GM18498 (cell line): ENCODE data around the gene PHACTR2.
A peak's percentile ranks its signal among the peaks of the same experiment; 100 is the strongest.
"Not testable (repeated sequence)": the region's sequence is repeated elsewhere in the genome, so short reads cannot be mapped to it uniquely, and the experiment has no call there.

ENCODE experiments used
- ATAC-seq: cut with Tn5 transposase; IDR thresholded peaks from one replicate; pipeline ENCODE4 v1.9.1; 2021; ENCODE audit warnings: mild to moderate bottlenecking, moderate library complexity; ENCODE audit not compliant: unreplicated experiment

PHACTR2 gene

DNA sequence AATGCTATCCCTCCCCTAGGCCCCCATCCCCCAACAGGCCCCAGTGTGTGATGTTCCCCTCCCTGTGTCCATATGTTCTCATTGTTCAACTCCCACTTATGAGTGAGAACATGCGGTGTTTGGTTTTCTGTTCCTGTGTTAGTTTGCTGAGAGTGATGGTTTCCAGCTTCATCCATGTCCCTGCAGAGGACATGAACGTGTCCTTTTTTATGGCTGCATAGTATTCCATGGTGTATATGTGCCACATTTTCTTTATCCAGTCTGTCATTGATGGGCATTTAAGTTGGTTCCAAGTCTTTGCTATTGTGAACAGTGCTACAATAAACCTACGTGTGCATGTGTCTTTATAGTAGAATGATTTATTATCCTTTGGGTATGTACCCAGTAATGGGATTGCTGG is 173.9 kb downstream of the PHACTR2 start:
- ATAC-seq, result not testable (repeated sequence)

DNA sequence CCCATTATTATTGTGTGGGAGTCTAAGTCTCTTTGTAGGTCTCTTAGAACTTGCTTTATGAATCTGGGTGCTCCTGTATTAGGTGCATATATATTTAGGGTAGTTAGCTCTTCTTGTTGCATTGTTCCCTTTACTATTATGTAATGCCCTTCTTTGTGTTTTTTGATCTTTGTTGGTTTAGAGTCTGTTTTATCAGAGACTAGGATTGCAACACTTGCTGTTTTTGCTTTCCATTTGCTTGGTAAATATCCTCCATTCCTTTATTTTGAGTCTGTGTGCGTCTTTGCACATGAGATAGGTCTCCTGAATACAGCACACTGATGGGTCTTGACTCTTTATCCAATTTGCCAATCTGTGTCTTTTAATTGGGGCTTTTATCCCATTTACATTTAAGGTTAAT is 177.3 kb downstream of the PHACTR2 start:
- not testable (repeated sequence) for ATAC-seq

GRCh38 chr6:143856762-143857161 is 179.0 kb downstream of the PHACTR2 start:
- ATAC-seq, result not testable (repeated sequence)

DNA sequence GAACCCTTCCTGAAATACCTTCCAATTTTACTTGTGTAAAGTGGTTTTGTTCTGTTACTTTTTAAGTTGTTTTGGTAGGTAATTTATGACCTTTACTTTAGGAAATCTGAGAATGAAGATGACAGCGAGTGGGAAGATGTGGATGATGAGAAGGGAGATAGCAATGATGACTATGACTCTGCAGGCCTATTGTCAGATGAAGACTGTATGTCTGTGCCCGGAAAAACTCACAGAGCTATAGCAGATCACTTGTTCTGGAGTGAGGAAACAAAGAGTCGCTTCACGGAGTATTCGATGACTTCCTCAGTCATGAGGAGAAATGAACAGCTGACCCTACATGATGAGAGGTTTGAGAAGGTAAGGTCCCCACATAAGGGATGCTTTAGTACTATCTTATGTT is 179.9 kb downstream of the PHACTR2 start:
- ATAC-seq, result no peak

GRCh38 chr6:143859891-143860660 is 182.3 kb downstream of the PHACTR2 start:
- ATAC-seq, result no peak

- no peak for ATAC-seq
Observed at GRCh38 chr6:143863771-143864170, 186.0 kb downstream of the PHACTR2 start.

- ATAC-seq, result no peak
Observed at GRCh38 chr6:143864234-143864633, 186.5 kb downstream of the PHACTR2 start, which contains the start of gene ZC2HC1B. ZC2HC1B (plus strand) TSS chr6:143864474; CDS start chr6:143864540, 66 bp downstream.

- ATAC-seq, result no peak
Observed at GRCh38 chr6:143867236-143867635, 189.5 kb downstream of the PHACTR2 start.

DNA sequence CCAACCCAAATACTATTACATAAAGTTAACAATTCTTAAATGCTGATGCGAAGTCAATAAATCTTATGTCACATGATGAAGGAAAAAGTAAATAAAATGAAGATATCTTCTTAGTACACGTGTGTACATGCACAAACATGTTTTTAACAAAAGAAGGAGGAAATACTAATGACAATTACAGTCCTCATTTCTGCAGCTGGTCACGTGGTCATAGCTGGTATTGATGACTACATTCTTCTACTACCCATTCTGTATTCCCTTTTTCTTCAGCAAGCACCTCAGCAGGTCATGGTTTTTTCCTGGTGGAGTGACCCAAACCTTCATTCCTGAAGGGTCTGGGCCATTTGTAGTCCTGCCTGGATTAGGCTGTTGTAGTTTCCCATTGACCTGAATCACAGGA is 191.0 kb downstream of the PHACTR2 start:
- not testable (repeated sequence) for ATAC-seq

DNA sequence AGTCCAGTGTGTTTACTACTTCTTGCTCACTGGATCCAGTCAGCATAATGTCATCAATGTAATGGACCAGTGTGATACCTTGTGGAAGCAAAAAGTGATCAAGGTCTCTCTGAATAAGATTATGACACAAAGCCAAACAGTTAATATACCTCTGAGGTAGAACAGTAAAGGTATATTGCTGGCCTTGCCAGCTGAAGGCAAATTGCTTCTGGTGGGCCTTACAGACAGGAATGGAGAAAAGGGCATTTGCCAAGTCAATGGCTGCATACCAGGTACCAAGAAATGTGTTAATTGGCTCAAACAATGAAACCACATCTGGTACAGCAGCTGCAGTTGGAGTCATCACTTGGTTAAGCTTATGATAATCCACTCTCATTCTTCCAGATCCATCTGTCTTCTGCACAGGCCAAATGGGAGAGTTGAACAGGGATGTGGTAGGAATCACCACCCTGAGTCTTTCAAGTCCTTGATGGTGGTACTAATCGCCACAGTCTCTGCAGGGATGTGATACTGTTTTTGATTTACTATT is 193.5 kb downstream of the PHACTR2 start:
- ATAC-seq, result not testable (repeated sequence)

GRCh38 chr6:143872201-143872600 is 194.4 kb downstream of the PHACTR2 start:
- ATAC-seq, result peak; percentile 89

- ATAC-seq, result not testable (repeated sequence)
Observed at GRCh38 chr6:143873600-143873999, 195.8 kb downstream of the PHACTR2 start.

- ATAC-seq, result not testable (repeated sequence)
Observed at GRCh38 chr6:143874503-143874902, 196.7 kb downstream of the PHACTR2 start.

DNA sequence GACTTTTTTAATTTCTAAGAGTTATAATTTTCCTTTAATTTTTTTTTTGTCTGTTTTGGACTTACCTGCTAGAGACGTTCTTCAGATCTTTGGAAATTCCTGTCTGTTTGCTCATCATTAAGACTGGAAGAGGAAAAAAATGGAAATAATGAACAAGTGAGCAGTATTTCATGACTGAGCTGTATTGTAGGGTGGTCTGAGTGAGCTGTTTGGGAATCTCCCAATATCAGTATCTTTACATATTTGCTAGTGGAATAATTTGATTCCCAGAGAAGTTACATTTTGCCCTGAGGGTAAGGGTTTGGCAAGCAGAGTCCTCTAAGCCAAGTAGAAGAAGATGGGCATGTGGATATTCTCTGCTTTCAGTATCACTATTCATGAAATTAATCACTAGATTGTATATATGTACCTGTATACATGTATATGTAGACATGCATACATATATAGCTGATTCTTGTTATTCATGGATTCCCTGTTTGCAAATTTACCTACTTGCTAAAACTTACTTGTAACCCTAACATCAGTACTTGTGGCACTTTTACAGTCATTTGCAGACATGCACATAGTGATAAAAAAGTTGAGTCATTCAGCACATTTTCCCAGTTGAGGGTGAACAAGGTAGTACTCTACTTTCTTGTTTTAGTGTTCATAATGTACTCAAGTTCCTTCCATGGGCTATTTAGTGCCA is 200.0 kb downstream of the PHACTR2 start:
- no peak for ATAC-seq

GRCh38 chr6:143878272-143878760 is 200.6 kb downstream of the PHACTR2 start:
- no peak for ATAC-seq

DNA sequence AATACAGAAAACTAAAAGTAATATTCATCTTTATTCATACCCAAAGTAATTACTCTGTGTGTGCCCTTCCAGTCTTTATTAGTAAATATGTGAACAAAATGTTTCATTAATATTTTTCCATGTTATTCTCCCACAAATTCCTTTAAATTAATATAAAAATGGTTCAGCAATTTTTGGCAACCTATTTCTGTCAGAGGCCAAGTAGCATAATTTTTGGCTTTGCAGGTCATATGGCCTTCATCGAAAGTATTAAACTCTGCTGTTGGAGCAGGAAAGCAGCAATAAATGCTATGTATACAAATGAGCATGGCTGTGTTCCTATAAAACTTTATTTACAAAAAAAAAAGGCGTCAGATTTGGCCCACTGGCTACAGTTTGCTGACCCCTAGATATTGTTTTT is 202.6 kb downstream of the PHACTR2 start:
- no peak for ATAC-seq
